Activated CD4-positive, alpha-beta T cell treated with anti-CD3 and anti-CD28 coated beads, Interleukin-2, amount 10 ng/mL, durations not matched to agents 7 days and 5 days (primary cell): ENCODE results near the gene NEGR1. TPM values are rescaled to one million over a fixed set of nuclear protein-coding genes. Genes with fewer than 3 reads are reported as not detected.
"Not testable (repeated sequence)": the region's sequence is repeated elsewhere in the genome, so short reads cannot be mapped to it uniquely, and the experiment has no call there.

ENCODE experiments used
- CTCF ChIA-PET: fragments of 350-600 bp; sonication (Branson Sonifier 250); formaldehyde crosslinking; loops from one replicate; lab custom pipeline; 2021; ENCODE audit warnings: antibody characterized with exemption; lab: Charles Lee
- POLR2A ChIA-PET: fragments of 350-600 bp; sonication (Branson Sonifier 250); formaldehyde crosslinking; loops from one replicate; lab custom pipeline; 2021; ENCODE audit warnings: antibody characterized with exemption; lab: Charles Lee
- DNase-seq: peaks from one replicate; pipeline ENCODE4 v3.0.0-alpha.2; 2020
- H3K27ac Mint-ChIP-seq: one replicate; pipeline ENCODE4 v1.8.0; 2021; ENCODE audit warnings: mild to moderate bottlenecking, moderate library complexity, mixed read lengths
- H3K27me3 Mint-ChIP-seq: one replicate; pipeline ENCODE4 v1.8.0; 2021; ENCODE audit warnings: mixed read lengths
- H3K36me3 Mint-ChIP-seq: one replicate; pipeline ENCODE4 v1.8.0; 2021; ENCODE audit warnings: low read depth, mixed read lengths
- H3K4me1 Mint-ChIP-seq: one replicate; pipeline ENCODE4 v1.8.0; 2021; ENCODE audit warnings: mixed read lengths
- H3K4me3 Mint-ChIP-seq: one replicate; pipeline ENCODE4 v1.8.0; 2021; ENCODE audit warnings: mild to moderate bottlenecking, moderate library complexity, mixed read lengths
- H3K9me3 Mint-ChIP-seq: one replicate; pipeline ENCODE4 v1.8.0; 2021; ENCODE audit warnings: mixed read lengths
- total RNA-seq, 2 experiments: library from RNA; stranded (reverse); gene quantifications; one replicate each; pipeline ENCODE4 v1.2.3, GENCODE V29; 2021

The NEGR1 gene
- total RNA-seq, 2 experiments from 2014 or later, result not detected

GRCh38 chr1:72281144-72281543 lies 1.2 kb downstream of the NEGR1 start:
- Mint-ChIP-seq H3K4me3 (no peak overlapping the region), H3K27ac (no peak overlapping the region), H3K9me3 (no peaks in the 10 kb centered on the region), H3K36me3 (no peaks in the 10 kb centered on the region), H3K27me3 (peaks cover 32% of the 10 kb centered on the region), H3K4me1 (peaks cover 14% of the 10 kb centered on the region)
- ChIA-PET POLR2A (no interaction called here), CTCF (no interaction called here)
- no peak for DNase-seq

- DNase-seq, result no peak
- Mint-ChIP-seq H3K27me3 (peaks cover 32% of the 10 kb centered on the region), H3K9me3 (no peaks in the 10 kb centered on the region), H3K4me3 (no peak overlapping the region), H3K27ac (no peak overlapping the region), H3K36me3 (no peaks in the 10 kb centered on the region), H3K4me1 (peaks cover 14% of the 10 kb centered on the region)
- ChIA-PET CTCF (no interaction called here), POLR2A (no interaction called here)
These were observed 1.6 kb downstream of the NEGR1 start for GRCh38 chr1:72280711-72281110.

- CTCF ChIA-PET, result no interaction called here
- H3K9me3 Mint-ChIP-seq, result no peaks in the 10 kb centered on the region
These were observed 2.2 kb downstream of the NEGR1 start for GRCh38 chr1:72280131-72280530.

GRCh38 chr1:72278461-72278860 lies 3.9 kb downstream of the NEGR1 start:
- H3K27me3 Mint-ChIP-seq, result peaks cover 32% of the 10 kb centered on the region

More at GRCh38 chr1:72280131-72280530, 2.2 kb downstream of the NEGR1 start:
- Mint-ChIP-seq H3K4me3 (no peak overlapping the region), H3K36me3 (no peaks in the 10 kb centered on the region), H3K4me1 (peaks cover 14% of the 10 kb centered on the region), H3K27ac (no peak overlapping the region), H3K27me3 (peaks cover 32% of the 10 kb centered on the region)
- DNase-seq, result no peak
- POLR2A ChIA-PET, result no interaction called here

GRCh38 chr1:72271555-72272085 lies 10.7 kb downstream of the NEGR1 start:
- no peak overlapping the region for H3K4me3 Mint-ChIP-seq
- POLR2A ChIA-PET, result no interaction called here
- H3K27ac Mint-ChIP-seq, result no peak overlapping the region
- CTCF ChIA-PET, result no interaction called here
- H3K36me3 Mint-ChIP-seq, result no peaks in the 10 kb centered on the region
- no peaks in the 10 kb centered on the region for H3K4me1 Mint-ChIP-seq
- H3K9me3 Mint-ChIP-seq, result no peaks in the 10 kb centered on the region
- no peak for DNase-seq
- H3K27me3 Mint-ChIP-seq, result no peaks in the 10 kb centered on the region

More at GRCh38 chr1:72278461-72278860, 3.9 kb downstream of the NEGR1 start:
- Mint-ChIP-seq H3K9me3 (no peaks in the 10 kb centered on the region), H3K36me3 (no peaks in the 10 kb centered on the region), H3K27ac (no peak overlapping the region), H3K4me1 (peaks cover 14% of the 10 kb centered on the region), H3K4me3 (no peak overlapping the region)
- POLR2A ChIA-PET, result no interaction called here
- CTCF ChIA-PET, result no interaction called here
- no peak for DNase-seq

GRCh38 chr1:72262735-72263134 lies 19.6 kb downstream of the NEGR1 start:
- ChIA-PET CTCF (no interaction called here), POLR2A (no interaction called here)
- H3K4me3 Mint-ChIP-seq, result no peak overlapping the region
- H3K4me1 Mint-ChIP-seq, result no peaks in the 10 kb centered on the region
- no peaks in the 10 kb centered on the region for H3K36me3 Mint-ChIP-seq
- no peak overlapping the region for H3K27ac Mint-ChIP-seq
- no peak for DNase-seq
- no peaks in the 10 kb centered on the region for H3K9me3 Mint-ChIP-seq
- H3K27me3 Mint-ChIP-seq, result no peaks in the 10 kb centered on the region

GRCh38 chr1:72253132-72253531 lies 29.2 kb downstream of the NEGR1 start:
- H3K9me3 Mint-ChIP-seq, result no peaks in the 10 kb centered on the region
- no peaks in the 10 kb centered on the region for H3K27me3 Mint-ChIP-seq
- H3K4me1 Mint-ChIP-seq, result no peaks in the 10 kb centered on the region
- ChIA-PET CTCF (no interaction called here), POLR2A (no interaction called here)
- no peak overlapping the region for H3K27ac Mint-ChIP-seq
- no peak overlapping the region for H3K4me3 Mint-ChIP-seq
- H3K36me3 Mint-ChIP-seq, result no peaks in the 10 kb centered on the region
- DNase-seq, result no peak

- Mint-ChIP-seq H3K9me3 (no peaks in the 10 kb centered on the region), H3K27me3 (no peaks in the 10 kb centered on the region), H3K36me3 (no peaks in the 10 kb centered on the region), H3K4me1 (no peaks in the 10 kb centered on the region), H3K4me3 (no peak overlapping the region), H3K27ac (no peak overlapping the region)
- ChIA-PET CTCF (no interaction called here), POLR2A (no interaction called here)
- no peak for DNase-seq
These were observed 40.9 kb downstream of the NEGR1 start for GRCh38 chr1:72241397-72241796.

- H3K27me3 Mint-ChIP-seq, POLR2A ChIA-PET, H3K4me1 Mint-ChIP-seq, DNase-seq, CTCF ChIA-PET, H3K36me3 Mint-ChIP-seq, H3K4me3 Mint-ChIP-seq, H3K9me3 Mint-ChIP-seq: not testable (repeated sequence)
- peak overlapping the region; percentile 46 for H3K27ac Mint-ChIP-seq
These were observed 46.4 kb downstream of the NEGR1 start for GRCh38 chr1:72235931-72236330.

- Mint-ChIP-seq H3K4me1 (no peaks in the 10 kb centered on the region), H3K4me3 (no peak overlapping the region), H3K27ac (no peak overlapping the region), H3K9me3 (no peaks in the 10 kb centered on the region), H3K36me3 (no peaks in the 10 kb centered on the region), H3K27me3 (no peaks in the 10 kb centered on the region)
- ChIA-PET CTCF (no interaction called here), POLR2A (no interaction called here)
- no peak for DNase-seq
These were observed 47.3 kb downstream of the NEGR1 start for GRCh38 chr1:72235062-72235461.

GRCh38 chr1:72230746-72231145 lies 51.6 kb downstream of the NEGR1 start:
- Mint-ChIP-seq H3K9me3 (no peaks in the 10 kb centered on the region), H3K4me1 (no peaks in the 10 kb centered on the region), H3K27me3 (no peaks in the 10 kb centered on the region), H3K27ac (no peak overlapping the region), H3K36me3 (no peaks in the 10 kb centered on the region), H3K4me3 (no peak overlapping the region)
- ChIA-PET POLR2A (no interaction called here), CTCF (no interaction called here)
- DNase-seq, result no peak

GRCh38 chr1:72229893-72230292 lies 52.4 kb downstream of the NEGR1 start:
- ChIA-PET POLR2A (no interaction called here), CTCF (no interaction called here)
- H3K9me3 Mint-ChIP-seq, result no peaks in the 10 kb centered on the region
- no peaks in the 10 kb centered on the region for H3K36me3 Mint-ChIP-seq
- no peak overlapping the region for H3K27ac Mint-ChIP-seq
- DNase-seq, result no peak
- H3K4me3 Mint-ChIP-seq, result no peak overlapping the region
- H3K4me1 Mint-ChIP-seq, result no peaks in the 10 kb centered on the region
- no peaks in the 10 kb centered on the region for H3K27me3 Mint-ChIP-seq

GRCh38 chr1:72227667-72228066 lies 54.7 kb downstream of the NEGR1 start:
- H3K27me3 Mint-ChIP-seq, result no peaks in the 10 kb centered on the region
- H3K4me3 Mint-ChIP-seq, result no peak overlapping the region
- CTCF ChIA-PET, result no interaction called here
- H3K36me3 Mint-ChIP-seq, result no peaks in the 10 kb centered on the region
- no peaks in the 10 kb centered on the region for H3K9me3 Mint-ChIP-seq
- POLR2A ChIA-PET, result no interaction called here
- no peak for DNase-seq
- H3K4me1 Mint-ChIP-seq, result no peaks in the 10 kb centered on the region
- no peak overlapping the region for H3K27ac Mint-ChIP-seq

GRCh38 chr1:72224506-72224905 lies 57.8 kb downstream of the NEGR1 start:
- Mint-ChIP-seq H3K27ac (no peak overlapping the region), H3K4me1 (no peaks in the 10 kb centered on the region), H3K9me3 (no peaks in the 10 kb centered on the region), H3K27me3 (no peaks in the 10 kb centered on the region), H3K36me3 (no peaks in the 10 kb centered on the region), H3K4me3 (no peak overlapping the region)
- no peak for DNase-seq
- CTCF ChIA-PET, result no interaction called here
- POLR2A ChIA-PET, result no interaction called here
